ENCODE measurements around the gene MYF6.

Gene MYF6

GRCh38 chr12:80707830-80708258 lies 410 bp downstream of the MYF6 start:
- no peak for DNase-seq

DNA sequence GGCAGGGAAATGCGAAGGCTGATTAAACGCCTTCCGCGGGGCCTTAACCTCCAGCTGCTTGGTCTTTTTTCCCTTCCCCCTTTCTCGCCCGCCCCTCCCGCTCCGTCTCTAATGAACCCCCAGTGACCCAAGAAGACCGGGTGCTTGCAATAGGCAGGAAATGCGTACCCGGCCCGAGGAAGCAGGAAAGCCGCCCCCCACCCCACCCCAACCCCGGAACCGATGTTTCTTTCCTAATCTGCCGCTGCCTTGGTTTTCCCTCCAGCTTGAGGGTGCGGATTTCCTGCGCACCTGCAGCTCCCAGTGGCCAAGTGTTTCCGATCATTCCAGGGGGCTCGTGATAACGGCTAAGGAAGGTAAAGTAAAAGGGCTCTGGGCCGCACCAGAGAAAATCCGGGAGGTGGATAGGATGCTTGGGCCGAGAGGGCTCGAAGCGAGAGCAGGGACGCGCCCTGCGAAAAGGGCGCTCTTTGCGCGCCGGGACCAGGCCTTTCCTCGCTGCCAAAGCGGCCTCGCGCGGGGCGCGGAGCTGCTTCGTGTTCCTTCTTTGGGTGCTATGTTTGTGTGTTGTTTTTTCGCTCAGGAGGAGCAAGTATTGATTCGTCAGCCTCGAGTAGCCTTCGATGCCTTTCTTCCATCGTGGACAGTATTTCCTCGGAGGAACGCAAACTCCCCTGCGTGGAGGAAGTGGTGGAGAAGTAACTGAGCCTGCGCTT lies 983 bp downstream of the MYF6 start:
- DNase-seq = no peak

GRCh38 chr12:80708975-80709328 lies 1.5 kb downstream of the MYF6 start:
- DNase-seq = no peak

DNA sequence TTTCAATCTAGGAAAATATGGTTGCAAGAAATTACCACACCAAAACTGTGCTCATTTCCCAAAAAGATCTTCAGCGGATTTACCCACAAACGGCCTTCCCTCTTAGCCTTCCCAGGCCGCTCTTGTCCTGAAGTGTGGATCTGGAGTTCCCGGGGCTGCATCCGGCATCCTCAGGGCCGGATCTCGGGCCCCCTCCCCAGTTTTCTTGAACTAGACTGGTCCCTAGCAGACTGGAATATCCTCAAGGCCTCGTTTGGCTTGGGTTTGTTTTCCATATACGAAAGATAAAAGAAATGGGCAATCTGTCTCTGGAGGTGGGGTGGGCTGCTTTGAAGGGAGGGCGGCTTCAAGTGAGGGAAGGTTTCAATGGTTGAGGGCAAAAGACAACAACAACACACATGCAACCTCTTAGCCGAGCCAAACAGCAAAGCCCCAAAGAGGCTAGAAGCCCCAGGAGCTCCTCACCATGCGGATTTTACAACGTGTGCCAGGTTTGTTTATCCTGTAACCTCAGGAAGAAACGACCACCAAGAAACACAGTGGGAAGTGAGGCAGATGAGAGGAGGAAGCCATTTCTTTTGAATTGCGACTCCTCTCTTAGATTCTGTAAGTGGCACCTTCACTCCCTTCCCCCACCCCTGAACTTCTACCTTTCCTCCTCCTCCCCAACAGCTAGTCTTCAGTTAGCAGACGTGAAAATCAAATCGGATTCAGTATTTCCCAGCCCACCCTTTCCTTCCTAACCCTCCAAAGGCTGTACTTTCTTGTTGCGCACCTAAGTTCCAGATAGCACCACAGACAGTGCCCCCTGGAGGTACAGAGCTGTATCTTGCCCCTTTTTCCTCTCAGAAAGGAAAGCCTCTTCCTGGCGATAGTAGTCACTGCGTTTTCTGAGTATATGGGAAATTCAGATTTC lies 2.6 kb downstream of the MYF6 start:
- no peak for DNase-seq

- no peak for DNase-seq
These were observed 3.5 kb downstream of the MYF6 start for GRCh38 chr12:80710727-80711449.

DNA sequence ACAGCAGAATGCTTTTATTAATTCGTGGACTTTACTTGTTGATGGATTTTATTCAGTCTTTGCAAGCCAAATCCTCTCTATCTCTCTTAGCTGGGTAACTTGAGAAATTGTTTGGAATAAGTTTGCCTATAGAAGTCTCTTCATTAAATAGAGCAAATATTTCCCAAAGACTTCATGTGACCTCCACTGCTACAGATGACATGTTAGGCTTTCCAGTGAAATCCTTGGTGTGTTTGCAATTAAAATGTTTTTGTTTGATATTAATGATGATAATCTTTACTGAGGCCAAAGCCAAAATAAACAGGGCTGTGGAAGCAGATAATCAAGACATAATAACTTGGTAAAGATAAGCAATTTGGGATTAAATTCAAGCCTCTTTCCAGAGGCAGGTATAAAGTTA lies 4.4 kb downstream of the MYF6 start:
- DNase-seq = no peak

- no peak for DNase-seq
These were observed 5.4 kb downstream of the MYF6 start for GRCh38 chr12:80712866-80713265.

DNA sequence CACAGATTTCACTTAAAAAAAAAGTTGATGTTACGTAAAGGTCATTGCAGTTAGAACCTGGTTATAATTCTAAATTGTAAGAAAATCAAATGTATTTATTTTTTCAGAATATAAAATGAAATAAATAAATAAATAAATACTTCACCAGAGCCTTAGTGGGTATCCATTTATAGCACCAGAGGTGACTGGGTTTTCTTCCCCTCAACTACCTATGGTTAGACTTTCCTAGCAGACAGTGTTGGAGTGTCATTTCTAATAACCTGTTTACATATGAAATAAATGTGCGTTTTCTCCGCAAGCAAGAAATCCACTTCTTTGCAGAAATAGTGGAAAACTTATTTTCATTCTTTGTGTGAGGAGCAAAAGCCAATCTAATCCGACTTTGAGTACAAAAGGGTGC lies 6.0 kb downstream of the MYF6 start:
- no peak for DNase-seq

DNA sequence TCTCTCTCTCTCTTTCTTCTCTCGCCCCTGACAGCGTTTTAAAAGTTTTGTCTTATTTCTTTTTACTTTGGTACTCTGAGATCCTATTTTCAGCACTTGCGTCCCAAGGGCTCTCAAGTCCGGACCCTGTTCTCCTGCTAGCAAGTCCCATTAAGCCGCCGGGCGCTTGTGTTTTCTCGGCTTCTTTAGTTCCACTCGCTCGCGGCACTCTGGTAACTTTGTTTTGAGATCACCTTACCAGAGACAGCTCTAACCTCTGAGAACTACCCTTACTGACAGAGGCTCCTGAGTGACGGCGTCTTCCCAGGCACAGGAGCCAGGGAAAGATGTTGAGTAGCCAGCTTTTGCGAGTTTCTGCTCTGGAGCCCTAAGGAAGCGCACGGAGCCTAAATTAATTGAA lies 6.6 kb downstream of the MYF6 start:
- no peak for DNase-seq

GRCh38 chr12:80714846-80715245 lies 7.4 kb downstream of the MYF6 start:
- DNase-seq = no peak

- DNase-seq = no peak
These were observed 8.3 kb downstream of the MYF6 start for GRCh38 chr12:80715713-80716249.

GRCh38 chr12:80716696-80717469 lies 9.4 kb downstream of the MYF6 start, which contains the start of gene MYF5:
Gene MYF5, plus strand, starts transcription at chr12:80716912. Its CDS starts 152 bp downstream, at chr12:80717064.
- no peak for DNase-seq

GRCh38 chr12:80717856-80718255 lies 10.4 kb downstream of the MYF6 start:
- DNase-seq = no peak

GRCh38 chr12:80720516-80720915 lies 13.1 kb downstream of the MYF6 start:
- no peak for DNase-seq

- no peak for DNase-seq
These were observed 13.9 kb downstream of the MYF6 start for GRCh38 chr12:80721326-80721725.

DNA sequence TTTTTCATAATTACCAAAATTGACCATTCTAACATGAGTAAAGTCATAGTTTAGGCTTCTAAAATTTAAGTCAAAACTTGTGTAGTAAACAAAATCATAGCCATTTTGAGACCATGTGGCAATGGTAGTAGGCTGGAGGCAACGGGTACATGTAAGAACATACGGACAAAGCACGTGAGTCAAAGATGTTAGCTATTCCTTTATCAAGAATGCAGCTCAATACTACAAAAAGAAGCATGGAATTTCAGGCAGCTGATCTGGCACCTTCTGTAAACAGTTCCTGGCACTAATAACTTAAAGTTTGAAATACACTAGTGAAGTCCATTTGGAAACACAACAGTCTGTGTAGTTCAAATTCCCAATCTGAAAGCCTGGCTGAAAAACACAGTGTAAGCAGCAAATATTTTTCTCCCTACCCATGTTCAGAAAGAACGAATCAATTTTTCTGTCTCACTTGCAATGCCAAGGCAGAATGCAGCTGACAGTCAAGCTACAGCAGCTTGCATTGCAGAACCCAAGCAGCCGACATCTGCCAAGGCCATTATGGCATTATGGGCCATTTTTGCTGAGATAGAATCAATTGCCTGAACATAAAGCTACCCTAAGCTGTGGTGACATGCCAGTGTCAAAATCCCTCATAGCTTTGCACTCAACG lies 38.5 kb downstream of the MYF6 start:
- no peak for DNase-seq

DNA sequence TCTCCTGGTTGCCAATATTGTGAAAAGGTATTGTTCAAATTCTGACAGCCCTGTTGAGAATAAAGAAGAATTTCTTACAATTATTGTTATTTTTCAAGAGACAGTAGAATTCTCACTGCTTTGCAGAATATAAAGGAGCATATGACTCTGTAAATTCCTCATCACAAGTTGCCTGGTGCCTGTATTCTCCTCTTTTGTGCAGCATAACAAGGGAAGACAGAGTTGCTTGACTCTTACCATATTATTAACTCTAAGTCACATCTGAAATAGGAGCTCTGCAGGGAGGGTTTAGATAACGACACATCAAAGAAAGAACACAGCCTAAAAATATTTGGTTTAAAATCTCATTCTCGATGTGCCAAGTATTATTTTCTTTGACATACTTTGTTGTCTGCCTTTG lies 40.4 kb downstream of the MYF6 start:
- no peak for DNase-seq

DNA sequence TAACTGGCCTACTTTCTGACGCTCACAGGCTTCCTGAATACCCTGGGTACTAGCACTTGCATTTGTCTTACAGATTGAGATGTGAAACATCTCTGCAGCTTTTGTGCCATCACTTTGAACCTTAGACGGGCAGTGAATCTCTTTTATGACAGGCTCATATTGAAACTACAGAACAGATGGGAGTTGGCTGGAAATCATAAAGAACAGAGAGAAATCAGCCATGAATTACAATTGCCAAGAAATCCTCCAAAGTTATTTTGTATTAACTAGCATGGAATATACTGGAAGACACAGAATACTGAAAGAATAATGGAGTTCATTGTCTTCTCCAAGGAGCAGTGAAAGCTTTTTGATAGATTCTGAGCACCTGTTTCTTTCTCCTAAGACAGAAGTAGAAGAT lies 42.0 kb downstream of the MYF6 start:
- DNase-seq = no peak

- no peak for DNase-seq
These were observed 45.0 kb downstream of the MYF6 start for GRCh38 chr12:80752464-80752863.

GRCh38 chr12:80754274-80754673 lies 46.8 kb downstream of the MYF6 start:
- DNase-seq = no peak

DNA sequence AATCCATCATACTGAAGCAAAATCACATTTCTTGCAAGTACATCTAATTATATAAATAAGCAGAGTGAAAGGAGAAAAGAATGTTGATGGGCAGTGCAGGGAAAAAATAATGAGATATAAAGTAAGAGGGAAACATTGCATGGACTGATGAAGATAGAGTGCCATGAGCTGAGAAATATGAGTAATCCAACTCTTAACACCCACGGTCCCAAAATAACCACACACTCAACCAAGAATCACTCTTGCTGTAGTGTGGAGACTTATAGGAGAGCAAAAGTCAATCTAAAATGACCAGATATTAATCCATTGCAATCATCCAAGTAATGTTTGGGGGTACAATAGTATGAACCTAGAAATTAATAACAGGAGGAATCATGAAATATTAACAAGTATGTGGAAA lies 49.4 kb downstream of the MYF6 start:
- DNase-seq = no peak
